ENCODE measurements around the gene RDX. TPM values are rescaled to one million over a fixed set of nuclear protein-coding genes. Genes with fewer than 3 reads are reported as not detected.

Gene RDX
- total RNA-seq, 1 experiment from 2014 or later: 86.6 TPM

- H3K27me3 Mint-ChIP-seq (ENCODE audit: low read depth): no peaks in the 10 kb centered on the region
- no peak overlapping the region for H2BK120ac ChIP-seq (ENCODE audit: low read depth, low read length, poor library complexity, severe bottlenecking)
- H3K4me1 Mint-ChIP-seq: no peaks in the 10 kb centered on the region
- H3K4me3 Mint-ChIP-seq: no peak overlapping the region
- H3K56ac ChIP-seq (ENCODE audit: insufficient read length, low read depth, low read length): no peak overlapping the region
- peaks cover 0 to 2% (median 0%) of the 10 kb centered on the region in 3 experiments; a peak in 2 of 7 replicates for H3K36me3 Mint-ChIP-seq (ENCODE audit: insufficient read depth in 1 of 3, low read depth in 3 of 3)
- H2AFZ ChIP-seq (ENCODE audit: low read length): no peak overlapping the region
- no peaks in the 10 kb centered on the region for H3K4me1 ChIP-seq (ENCODE audit: insufficient read depth, low read length)
- H3K27me3 ChIP-seq (ENCODE audit: insufficient read depth, low read length): no peaks in the 10 kb centered on the region
- H3K23me2 ChIP-seq (ENCODE audit: insufficient read length, low read depth, low read length, poor library complexity, severe bottlenecking): no peaks in the 10 kb centered on the region
- H3K23ac ChIP-seq (ENCODE audit: insufficient read length, low read depth, low read length): no peak overlapping the region
- DNase-seq: no peak
- no peak overlapping the region for H4K8ac ChIP-seq (replicated peaks; ENCODE audit: insufficient read length, low read depth, low read length)
- H4K91ac ChIP-seq (ENCODE audit: insufficient read length, low read depth, low read length): no peak overlapping the region
- no peak overlapping the region for H2BK20ac ChIP-seq (ENCODE audit: low read depth, low read length, poor library complexity, severe bottlenecking)
- H3K27ac Mint-ChIP-seq: no peak overlapping the region
- no peak overlapping the region for H3K4ac ChIP-seq (ENCODE audit: low read depth, low read length)
- H3K79me1 ChIP-seq (ENCODE audit: insufficient read depth, low read depth, low read length, poor library complexity, severe bottlenecking): no peaks in the 10 kb centered on the region
- no peak overlapping the region for H2AK5ac ChIP-seq (ENCODE audit: insufficient read length, low read length)
- no peak overlapping the region for H3T11ph ChIP-seq (ENCODE audit: low read length)
- H3K79me2 ChIP-seq (ENCODE audit: insufficient read depth, low read length): no peaks in the 10 kb centered on the region
- H3K9me3 ChIP-seq (ENCODE audit: control insufficient read depth, low read depth, low read length): no peaks in the 10 kb centered on the region
- H3K4me2 ChIP-seq (ENCODE audit: insufficient read depth, insufficient read length, low read length): no peak overlapping the region
- no peak overlapping the region for H3K14ac ChIP-seq (ENCODE audit: insufficient read depth, low read length)
- no peak overlapping the region for H3K27ac ChIP-seq (ENCODE audit: insufficient read length, low read depth, low read length)
- no peaks in the 10 kb centered on the region for H4K20me1 ChIP-seq (ENCODE audit: control insufficient read depth, insufficient read depth, insufficient read length)
- no peak for TF ChIP-seq CTCF (conservative IDR thresholded peaks at IDR 0.05)
- H3K18ac ChIP-seq (ENCODE audit: insufficient read length, low read depth, low read length): no peak overlapping the region
- no peak overlapping the region for H2BK12ac ChIP-seq (ENCODE audit: insufficient read length, low read depth, low read length)
- no peak overlapping the region for H2BK5ac ChIP-seq (ENCODE audit: insufficient read length, low read length)
- no peak overlapping the region for H4K5ac ChIP-seq (ENCODE audit: insufficient read length, low read depth, low read length)
- H3K9me3 Mint-ChIP-seq: no peaks in the 10 kb centered on the region
- H3K9ac ChIP-seq (ENCODE audit: extremely low read depth, insufficient read length, low read length): no peak overlapping the region
- no peak overlapping the region for H2BK15ac ChIP-seq (ENCODE audit: low read depth, low read length)
- no CpG with 5 or more reads among the region's 3 CpGs for WGBS (ENCODE audit: extremely low coverage, insufficient read length, low lambda C conversion rate)
Measured at GRCh38 chr11:110217936-110218335, 78.5 kb downstream of the RDX start.

Measured in H9 (cell line).